ENCODE results near the gene GABBR2.

DNA sequence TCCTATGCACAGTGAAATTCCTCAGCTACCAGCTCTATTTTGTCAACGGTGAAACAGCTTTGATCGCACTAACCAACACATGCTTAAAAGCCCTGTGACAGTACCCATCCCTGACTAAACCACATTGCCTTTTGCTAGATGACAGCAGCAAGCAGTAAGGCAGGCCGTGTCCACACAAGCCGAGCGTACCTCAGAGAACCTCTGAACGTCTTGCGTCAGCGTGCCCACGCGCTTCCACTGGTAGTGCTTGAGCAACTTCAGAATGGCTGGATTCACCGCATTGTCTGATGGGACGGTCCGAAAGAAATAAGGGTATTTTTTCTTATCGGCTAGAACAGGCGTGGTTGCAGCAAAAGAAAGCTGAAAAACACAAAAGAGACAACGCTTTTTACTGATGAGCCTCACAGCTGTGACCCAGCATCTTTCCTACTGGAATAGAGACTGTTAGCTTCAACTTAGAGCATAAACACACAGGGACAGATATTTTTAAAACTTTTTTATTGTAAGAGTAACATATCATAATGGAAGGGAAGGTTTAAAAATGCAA is 167.0 kb downstream of the GABBR2 start:
- TF ChIP-seq POLR2A (IDR thresholded peaks at IDR 0.05) = no peak
- TF ChIP-seq, protein P1, sequence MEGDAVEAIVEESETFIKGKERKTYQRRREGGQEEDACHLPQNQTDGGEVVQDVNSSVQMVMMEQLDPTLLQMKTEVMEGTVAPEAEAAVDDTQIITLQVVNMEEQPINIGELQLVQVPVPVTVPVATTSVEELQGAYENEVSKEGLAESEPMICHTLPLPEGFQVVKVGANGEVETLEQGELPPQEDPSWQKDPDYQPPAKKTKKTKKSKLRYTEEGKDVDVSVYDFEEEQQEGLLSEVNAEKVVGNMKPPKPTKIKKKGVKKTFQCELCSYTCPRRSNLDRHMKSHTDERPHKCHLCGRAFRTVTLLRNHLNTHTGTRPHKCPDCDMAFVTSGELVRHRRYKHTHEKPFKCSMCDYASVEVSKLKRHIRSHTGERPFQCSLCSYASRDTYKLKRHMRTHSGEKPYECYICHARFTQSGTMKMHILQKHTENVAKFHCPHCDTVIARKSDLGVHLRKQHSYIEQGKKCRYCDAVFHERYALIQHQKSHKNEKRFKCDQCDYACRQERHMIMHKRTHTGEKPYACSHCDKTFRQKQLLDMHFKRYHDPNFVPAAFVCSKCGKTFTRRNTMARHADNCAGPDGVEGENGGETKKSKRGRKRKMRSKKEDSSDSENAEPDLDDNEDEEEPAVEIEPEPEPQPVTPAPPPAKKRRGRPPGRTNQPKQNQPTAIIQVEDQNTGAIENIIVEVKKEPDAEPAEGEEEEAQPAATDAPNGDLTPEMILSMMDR (IDR thresholded peaks at IDR 0.05) = no peak

Measured in right lobe of liver (tissue), 4 donors.